Astrocyte (in vitro differentiated cells and primary cell): Measurements from ENCODE around the gene SH3BP2.

ENCODE experiments used
- EZH2 ChIP-seq: IDR thresholded peaks from 2 replicates; pipeline ENCODE4 v1.6.1; 2012; ENCODE audit warnings: mild to moderate bottlenecking, low read length, inconsistent platforms; ENCODE audit not compliant: insufficient read depth
- TF ChIP-seq, protein P1 (sequence below): IDR thresholded peaks from 2 replicates; pipeline ENCODE4 v1.5.1; 2011; ENCODE audit warnings: low read depth, mild to moderate bottlenecking, inconsistent platforms, low read length, moderate library complexity; ENCODE audit not compliant: insufficient read depth

- TF ChIP-seq, protein P1, sequence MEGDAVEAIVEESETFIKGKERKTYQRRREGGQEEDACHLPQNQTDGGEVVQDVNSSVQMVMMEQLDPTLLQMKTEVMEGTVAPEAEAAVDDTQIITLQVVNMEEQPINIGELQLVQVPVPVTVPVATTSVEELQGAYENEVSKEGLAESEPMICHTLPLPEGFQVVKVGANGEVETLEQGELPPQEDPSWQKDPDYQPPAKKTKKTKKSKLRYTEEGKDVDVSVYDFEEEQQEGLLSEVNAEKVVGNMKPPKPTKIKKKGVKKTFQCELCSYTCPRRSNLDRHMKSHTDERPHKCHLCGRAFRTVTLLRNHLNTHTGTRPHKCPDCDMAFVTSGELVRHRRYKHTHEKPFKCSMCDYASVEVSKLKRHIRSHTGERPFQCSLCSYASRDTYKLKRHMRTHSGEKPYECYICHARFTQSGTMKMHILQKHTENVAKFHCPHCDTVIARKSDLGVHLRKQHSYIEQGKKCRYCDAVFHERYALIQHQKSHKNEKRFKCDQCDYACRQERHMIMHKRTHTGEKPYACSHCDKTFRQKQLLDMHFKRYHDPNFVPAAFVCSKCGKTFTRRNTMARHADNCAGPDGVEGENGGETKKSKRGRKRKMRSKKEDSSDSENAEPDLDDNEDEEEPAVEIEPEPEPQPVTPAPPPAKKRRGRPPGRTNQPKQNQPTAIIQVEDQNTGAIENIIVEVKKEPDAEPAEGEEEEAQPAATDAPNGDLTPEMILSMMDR, result no peak
- TF ChIP-seq EZH2, result no peak
Measured at GRCh38 chr4:2888886-2889285, 96.0 kb downstream of the SH3BP2 start.
